Measurements from ENCODE around the gene THSD1. TPM values are rescaled to one million over a fixed set of nuclear protein-coding genes. Genes with fewer than 3 reads are reported as not detected.

Gene THSD1
- total RNA-seq, 1 donor from 2014 or later, result 14.9 TPM

DNA sequence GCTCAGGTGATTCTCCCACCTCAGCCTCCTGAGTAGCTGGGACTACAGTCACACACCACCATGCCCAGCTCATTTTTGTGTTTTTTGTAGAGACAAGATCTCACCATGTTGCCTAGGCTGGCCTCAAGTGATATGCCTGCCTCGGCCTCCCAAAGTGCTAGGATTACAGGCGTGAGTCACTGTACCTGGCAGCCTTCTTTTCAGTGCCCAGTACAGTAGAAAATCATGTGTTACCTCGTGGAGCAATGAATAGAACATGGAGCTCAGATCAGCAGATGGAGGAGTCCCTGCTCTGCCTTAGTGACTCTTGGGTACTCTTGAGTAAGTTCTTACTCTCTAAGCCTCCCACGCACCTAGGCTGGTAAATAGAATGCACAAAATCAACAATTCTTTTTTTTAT lies 44.7 kb downstream of the THSD1 start:
- DNase-seq, result no peak
- no peak for ATAC-seq
- H3K4me3 ChIP-seq, result no peak overlapping the region
- TF ChIP-seq, protein P1, sequence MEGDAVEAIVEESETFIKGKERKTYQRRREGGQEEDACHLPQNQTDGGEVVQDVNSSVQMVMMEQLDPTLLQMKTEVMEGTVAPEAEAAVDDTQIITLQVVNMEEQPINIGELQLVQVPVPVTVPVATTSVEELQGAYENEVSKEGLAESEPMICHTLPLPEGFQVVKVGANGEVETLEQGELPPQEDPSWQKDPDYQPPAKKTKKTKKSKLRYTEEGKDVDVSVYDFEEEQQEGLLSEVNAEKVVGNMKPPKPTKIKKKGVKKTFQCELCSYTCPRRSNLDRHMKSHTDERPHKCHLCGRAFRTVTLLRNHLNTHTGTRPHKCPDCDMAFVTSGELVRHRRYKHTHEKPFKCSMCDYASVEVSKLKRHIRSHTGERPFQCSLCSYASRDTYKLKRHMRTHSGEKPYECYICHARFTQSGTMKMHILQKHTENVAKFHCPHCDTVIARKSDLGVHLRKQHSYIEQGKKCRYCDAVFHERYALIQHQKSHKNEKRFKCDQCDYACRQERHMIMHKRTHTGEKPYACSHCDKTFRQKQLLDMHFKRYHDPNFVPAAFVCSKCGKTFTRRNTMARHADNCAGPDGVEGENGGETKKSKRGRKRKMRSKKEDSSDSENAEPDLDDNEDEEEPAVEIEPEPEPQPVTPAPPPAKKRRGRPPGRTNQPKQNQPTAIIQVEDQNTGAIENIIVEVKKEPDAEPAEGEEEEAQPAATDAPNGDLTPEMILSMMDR (IDR thresholded peaks at IDR 0.05), result no peak
- no peak overlapping the region for H3K27ac ChIP-seq
- intact Hi-C loops (cut with DNase I), result no loop called here
- no peaks in the 10 kb centered on the region for H3K4me1 ChIP-seq
- no peaks in the 10 kb centered on the region for H3K9me3 ChIP-seq
- H3K27me3 ChIP-seq (ENCODE audit: low read depth), result no peaks in the 10 kb centered on the region
- no peaks in the 10 kb centered on the region for H3K36me3 ChIP-seq

- H3K4me1 ChIP-seq, result no peaks in the 10 kb centered on the region
- TF ChIP-seq, protein P1 (IDR thresholded peaks at IDR 0.05), result no peak
- intact Hi-C loops (cut with DNase I), result no loop called here
- H3K4me3 ChIP-seq, result no peak overlapping the region
- no peak for ATAC-seq
- H3K9me3 ChIP-seq, result no peaks in the 10 kb centered on the region
- no peaks in the 10 kb centered on the region for H3K27me3 ChIP-seq (ENCODE audit: low read depth)
- DNase-seq, result no peak
- no peaks in the 10 kb centered on the region for H3K36me3 ChIP-seq
- no peak overlapping the region for H3K27ac ChIP-seq
Observed at GRCh38 chr13:52359534-52359933, 46.4 kb downstream of the THSD1 start.

GRCh38 chr13:52356327-52356726 lies 49.6 kb downstream of the THSD1 start:
- H3K9me3 ChIP-seq, result no peaks in the 10 kb centered on the region
- no peaks in the 10 kb centered on the region for H3K27me3 ChIP-seq (ENCODE audit: low read depth)
- no peak overlapping the region for H3K27ac ChIP-seq
- ATAC-seq, result no peak
- no peaks in the 10 kb centered on the region for H3K4me1 ChIP-seq
- no peak overlapping the region for H3K4me3 ChIP-seq
- intact Hi-C loops (cut with DNase I), result no loop called here
- H3K36me3 ChIP-seq, result no peaks in the 10 kb centered on the region
- TF ChIP-seq, protein P1 (IDR thresholded peaks at IDR 0.05), result no peak
- no peak for DNase-seq

GRCh38 chr13:52353193-52353592 lies 52.8 kb downstream of the THSD1 start:
- no peaks in the 10 kb centered on the region for H3K27me3 ChIP-seq (ENCODE audit: low read depth)
- DNase-seq (no peak), ATAC-seq (no peak)
- no peaks in the 10 kb centered on the region for H3K9me3 ChIP-seq
- no peak overlapping the region for H3K27ac ChIP-seq
- TF ChIP-seq, protein P1 (IDR thresholded peaks at IDR 0.05), result no peak
- H3K36me3 ChIP-seq, result no peaks in the 10 kb centered on the region
- H3K4me1 ChIP-seq, result no peaks in the 10 kb centered on the region
- intact Hi-C loops (cut with DNase I), result no loop called here
- no peak overlapping the region for H3K4me3 ChIP-seq

DNA sequence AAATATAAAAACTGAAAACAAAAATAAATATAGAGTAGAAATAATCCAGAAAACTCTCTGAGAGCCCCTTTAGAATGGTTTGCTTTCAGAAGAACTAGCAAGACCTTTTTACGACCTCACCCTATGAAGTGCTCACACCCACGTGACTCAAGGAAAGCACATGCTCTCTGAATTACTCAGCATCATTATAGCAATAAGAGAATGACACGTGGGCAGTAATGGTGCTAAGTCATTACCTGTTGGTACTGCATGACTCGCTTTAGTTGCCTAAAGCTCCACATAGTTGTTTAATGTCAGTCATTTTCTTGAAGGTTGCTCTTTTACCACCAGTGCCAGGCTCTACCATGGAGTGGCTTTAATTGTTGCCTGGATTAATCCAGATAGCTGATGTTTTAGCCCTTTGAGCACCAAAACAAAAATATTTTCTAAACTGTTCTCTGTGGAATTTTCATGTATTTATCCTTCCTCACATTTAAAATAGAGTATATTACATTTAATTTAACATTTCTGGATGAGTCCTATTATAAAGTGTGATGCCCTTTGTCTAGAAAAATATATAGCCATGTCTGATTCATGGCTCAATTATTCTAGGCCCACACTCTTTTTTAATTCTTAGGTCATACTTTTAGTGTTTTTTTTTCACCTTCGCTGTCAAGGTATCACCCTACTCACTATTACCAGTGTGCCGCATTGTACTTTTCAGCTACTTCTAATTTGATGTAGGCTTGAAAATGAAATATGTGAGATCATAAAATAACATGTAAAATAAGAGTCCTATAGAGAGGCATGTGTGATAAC lies 56.8 kb downstream of the THSD1 start:
- H3K36me3 ChIP-seq, result no peaks in the 10 kb centered on the region
- no peak overlapping the region for H3K4me3 ChIP-seq
- H3K27me3 ChIP-seq (ENCODE audit: low read depth), result no peaks in the 10 kb centered on the region
- intact Hi-C loops (cut with DNase I), result no loop called here
- TF ChIP-seq, protein P1 (IDR thresholded peaks at IDR 0.05), result no peak
- H3K9me3 ChIP-seq, result no peaks in the 10 kb centered on the region
- H3K4me1 ChIP-seq, result no peaks in the 10 kb centered on the region
- ATAC-seq (no peak), DNase-seq (no peak)
- H3K27ac ChIP-seq, result no peak overlapping the region
